CD8-positive, alpha-beta memory T cell (primary cell): ENCODE measurements around the gene ZNF396. TPM values are rescaled to one million over a fixed set of nuclear protein-coding genes. Genes with fewer than 3 reads are reported as not detected.

Source experiments
- CTCF ChIA-PET: fragments of 350-600 bp; sonication (Branson Sonifier 250); formaldehyde crosslinking; loops from one replicate; lab custom pipeline; 2021; ENCODE audit warnings: antibody characterized with exemption; lab: Charles Lee
- POLR2A ChIA-PET: fragments of 350-600 bp; sonication (Branson Sonifier 250); formaldehyde crosslinking; loops from one replicate; lab custom pipeline; 2021; ENCODE audit warnings: antibody characterized with exemption; lab: Charles Lee
- DNase-seq, 5 donors: peaks; one replicate each; pipeline versions ENCODE4 v3.0.0 to v3.0.0-alpha.2; 2020 to 2022; ENCODE audit warnings: mixed read lengths in 1 of 5
- H3K27ac ChIP-seq: one replicate; pipeline ENCODE4 v1.7.0; 2013; ENCODE audit warnings: low read depth, mild to moderate bottlenecking, low read length, moderate library complexity
- H3K27me3 ChIP-seq: 2 replicates; pipeline ENCODE4 v1.7.0; 2013; ENCODE audit warnings: low read length, mild to moderate bottlenecking; ENCODE audit not compliant: insufficient read depth, poor library complexity, severe bottlenecking
- H3K36me3 ChIP-seq: 2 replicates; pipeline ENCODE4 v1.7.0; 2013; ENCODE audit warnings: mild to moderate bottlenecking, low read length, moderate library complexity; ENCODE audit not compliant: insufficient read depth
- H3K4me1 ChIP-seq: 2 replicates; pipeline ENCODE4 v1.7.0; 2013; ENCODE audit warnings: mild to moderate bottlenecking, low read length, moderate library complexity; ENCODE audit not compliant: insufficient read depth
- H3K4me3 ChIP-seq: 2 replicates; pipeline ENCODE4 v1.7.0; 2013; ENCODE audit warnings: mild to moderate bottlenecking, low read length
- H3K9me3 ChIP-seq: 2 replicates; pipeline ENCODE4 v1.7.0; 2013; ENCODE audit warnings: mild to moderate bottlenecking, low read length
- H3K27ac Mint-ChIP-seq, 8 donors: one replicate each; pipeline ENCODE4 v1.8.0; 2020 to 2021; ENCODE audit warnings: mixed read lengths in 8 of 8, mild to moderate bottlenecking in 6 of 8, inconsistent platforms in 3 of 8, moderate library complexity in 3 of 8
- H3K27me3 Mint-ChIP-seq, 2 donors: one replicate each; pipeline ENCODE4 v1.8.0; 2020 to 2021; ENCODE audit warnings: mixed read lengths in 2 of 2, mild to moderate bottlenecking in 1 of 2, moderate library complexity in 1 of 2
- H3K36me3 Mint-ChIP-seq, 3 donors: one replicate each; pipeline ENCODE4 v1.8.0; 2020 to 2021; ENCODE audit warnings: mixed read lengths in 3 of 3, inconsistent platforms in 1 of 3, mild to moderate bottlenecking in 1 of 3
- H3K4me1 Mint-ChIP-seq, 3 donors: one replicate each; pipeline ENCODE4 v1.8.0; 2020 to 2021; ENCODE audit warnings: mixed read lengths in 3 of 3, inconsistent platforms in 1 of 3, mild to moderate bottlenecking in 1 of 3
- H3K4me3 Mint-ChIP-seq, 7 donors: one replicate each; pipeline ENCODE4 v1.8.0; 2020 to 2021; ENCODE audit warnings: mixed read lengths in 7 of 7, mild to moderate bottlenecking in 6 of 7, moderate library complexity in 4 of 7, inconsistent platforms in 2 of 7
- H3K9me3 Mint-ChIP-seq, 5 donors: one replicate each; pipeline ENCODE4 v1.8.0; 2020 to 2022; ENCODE audit warnings: mixed read lengths in 5 of 5, mild to moderate bottlenecking in 3 of 5, moderate library complexity in 2 of 5, inconsistent platforms in 1 of 5
- polyA plus RNA-seq: library from polyadenylated mRNA; unstranded; fragments of 300-500 nt; fragmentation: Illumina TruSeq; gene quantifications from one replicate; pipeline ENCODE4 v1.2.3, GENCODE V29; 2021
- total RNA-seq, 2 experiments: library from RNA; stranded (reverse); gene quantifications; one replicate each; pipeline ENCODE4 v1.2.3, GENCODE V29; 2021

Gene ZNF396
- total and polyA plus RNA-seq, 3 experiments from 2014 or later = 0.87 to 1.7 (median 1.2) TPM

DNA sequence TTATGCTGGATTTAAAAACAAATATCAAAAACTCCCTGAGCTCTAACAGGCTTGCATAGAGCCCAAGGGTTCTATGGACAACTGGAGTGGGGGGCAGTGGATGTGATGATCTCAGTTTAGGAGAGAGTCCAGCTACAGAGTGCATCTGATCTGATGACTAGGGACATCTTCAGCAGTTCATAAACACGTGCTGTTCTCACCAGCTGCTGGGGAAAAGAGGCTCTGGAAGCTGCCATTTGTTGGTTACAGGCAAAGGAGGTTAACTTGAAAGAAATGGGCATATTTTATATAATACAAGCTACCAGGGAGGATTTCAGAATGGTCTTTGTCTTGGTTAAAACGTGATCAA, 36.0 kb upstream of the ZNF396 start:
- H3K4me1 Mint-ChIP-seq = peaks cover 15 to 28% (median 22%) of the 10 kb centered on the region in 3 donors
- peaks cover 5 to 9% (median 7%) of the 10 kb centered on the region in 5 donors for H3K9me3 Mint-ChIP-seq
- H3K27me3 ChIP-seq = no peaks in the 10 kb centered on the region
- no peak overlapping the region for H3K27ac Mint-ChIP-seq
- no peak overlapping the region for H3K4me3 ChIP-seq
- H3K36me3 Mint-ChIP-seq = peaks cover 0 to 6% (median 0%) of the 10 kb centered on the region in 3 donors
- no peak overlapping the region for H3K27ac ChIP-seq
- POLR2A ChIA-PET = no interaction called here
- H3K9me3 ChIP-seq = peaks cover 4% of the 10 kb centered on the region
- CTCF ChIA-PET = no interaction called here
- H3K4me1 ChIP-seq = peaks cover 9% of the 10 kb centered on the region
- DNase-seq = no peak
- no peak overlapping the region for H3K4me3 Mint-ChIP-seq
- H3K36me3 ChIP-seq = no peaks in the 10 kb centered on the region
- peaks cover 0 to 5% of the 10 kb centered on the region in 2 donors for H3K27me3 Mint-ChIP-seq

DNA sequence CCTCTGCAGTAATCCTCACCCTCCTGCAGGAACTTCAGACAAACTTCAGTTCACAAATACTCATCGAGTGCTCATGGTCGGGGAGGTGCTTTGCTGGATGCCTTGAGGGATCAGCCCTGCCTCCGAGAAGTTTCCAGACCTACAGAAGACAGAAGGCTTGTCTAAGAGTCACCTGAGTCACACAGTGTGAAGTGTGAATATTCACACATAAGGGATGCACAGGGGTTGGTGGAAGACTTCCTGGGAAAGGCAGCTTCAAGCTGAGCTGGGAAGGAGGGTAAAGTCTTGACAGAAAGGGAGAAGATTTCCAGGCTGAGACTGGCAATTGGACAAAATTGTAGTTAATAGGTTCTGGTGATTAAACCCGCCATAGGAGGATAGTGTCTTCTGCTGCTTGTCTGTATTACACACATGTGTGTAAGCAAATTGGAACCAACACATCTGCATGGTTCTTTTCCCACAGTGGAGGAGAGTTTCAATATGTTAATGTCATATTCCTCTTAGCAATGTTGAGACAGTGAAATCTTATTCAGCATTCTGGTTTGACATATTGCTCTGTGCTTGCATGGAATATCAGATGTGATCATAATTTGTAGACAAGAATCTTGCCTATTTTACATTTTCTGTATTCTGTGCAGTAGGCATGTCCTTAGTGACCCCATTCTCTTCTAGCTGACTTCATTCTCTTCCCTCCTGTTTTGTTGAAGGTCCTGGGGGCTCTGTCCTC, 34.7 kb upstream of the ZNF396 start:
- Mint-ChIP-seq H3K4me3 (no peak overlapping the region), H3K36me3 (peaks cover 0 to 2% (median 0%) of the 10 kb centered on the region in 3 donors), H3K27me3 (peaks cover 2 to 3% of the 10 kb centered on the region in 2 donors), H3K9me3 (no peaks in the 10 kb centered on the region), H3K27ac (peak overlapping the region in 1 of 8 donors; percentile 69), H3K4me1 (peaks cover 17 to 32% (median 22%) of the 10 kb centered on the region in 3 donors)
- H3K36me3 ChIP-seq = no peaks in the 10 kb centered on the region
- no peaks in the 10 kb centered on the region for H3K9me3 ChIP-seq
- H3K4me1 ChIP-seq = peaks cover 9% of the 10 kb centered on the region
- H3K27ac ChIP-seq = no peak overlapping the region
- no peak for DNase-seq
- H3K4me3 ChIP-seq = no peak overlapping the region
- H3K27me3 ChIP-seq = no peaks in the 10 kb centered on the region
- ChIA-PET POLR2A (interaction anchor here (0.5 kb wide), 1 partner anchor 182 kb away, joined by 4 read pairs; no protein-coding TSS in a partner anchor), CTCF (interaction anchor here (1.5 kb wide), 1 partner anchor 25 kb away, joined by 4 read pairs; no protein-coding TSS in a partner anchor)

DNA sequence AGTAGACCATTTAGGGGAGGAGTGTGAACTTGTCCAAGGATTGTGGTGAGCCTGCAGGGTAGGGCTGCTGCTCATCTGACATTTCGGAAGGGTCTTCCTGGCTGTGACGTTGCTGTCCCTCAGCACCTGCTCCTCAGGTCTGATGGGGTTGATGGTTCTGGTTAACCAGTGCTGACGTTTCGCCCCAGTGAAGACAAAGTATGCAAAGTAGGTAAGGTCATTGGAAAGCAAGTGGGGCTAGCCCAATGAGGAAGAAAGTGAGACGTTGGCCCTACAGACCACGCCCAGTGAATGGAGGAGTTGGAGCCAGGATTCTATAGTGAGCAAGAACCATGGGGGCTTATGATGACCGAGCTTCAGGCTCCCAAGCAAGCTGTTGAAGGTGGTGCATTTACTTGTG, 33.4 kb upstream of the ZNF396 start:
- no peaks in the 10 kb centered on the region for H3K9me3 Mint-ChIP-seq
- H3K27ac Mint-ChIP-seq = no peak overlapping the region
- DNase-seq = no peak
- H3K36me3 Mint-ChIP-seq = peaks cover 0 to 2% (median 0%) of the 10 kb centered on the region in 3 donors
- Histone ChIP-seq H3K4me1 (peaks cover 9% of the 10 kb centered on the region), H3K9me3 (no peaks in the 10 kb centered on the region), H3K27ac (no peak overlapping the region), H3K36me3 (no peaks in the 10 kb centered on the region), H3K27me3 (no peaks in the 10 kb centered on the region), H3K4me3 (no peak overlapping the region)
- peaks cover 2 to 3% of the 10 kb centered on the region in 2 donors for H3K27me3 Mint-ChIP-seq
- H3K4me3 Mint-ChIP-seq = no peak overlapping the region
- POLR2A ChIA-PET = interaction anchor here (0.5 kb wide), 1 partner anchor 333 kb away, joined by 3 read pairs; no protein-coding TSS in a partner anchor
- peaks cover 10 to 23% (median 14%) of the 10 kb centered on the region in 3 donors for H3K4me1 Mint-ChIP-seq
- CTCF ChIA-PET = interaction anchor here (0.8 to 1.5 kb wide), 2 partner anchors 24 to 110 kb away, joined by 3 to 4 read pairs; no protein-coding TSS in a partner anchor

DNA sequence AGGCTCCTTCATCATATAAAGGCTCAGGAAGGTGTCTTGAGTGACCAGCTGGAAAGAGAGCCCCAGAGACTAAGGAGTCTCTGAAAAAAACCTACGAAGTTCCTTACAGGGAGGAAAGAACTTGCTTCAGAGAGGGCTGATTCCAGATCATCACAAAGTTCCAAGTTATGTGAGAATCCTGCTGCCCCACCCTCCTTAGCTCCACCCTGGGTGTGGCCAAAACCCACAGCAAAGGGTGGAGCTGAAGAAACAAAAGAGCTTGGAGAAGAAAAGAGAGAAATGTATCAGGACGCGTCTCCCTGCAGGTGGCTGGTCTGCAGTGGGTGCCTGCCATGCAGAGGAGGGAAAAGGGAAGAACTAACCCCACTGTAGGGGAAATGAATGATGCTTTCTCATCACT, 32.8 kb upstream of the ZNF396 start:
- peaks cover 0 to 2% (median 0%) of the 10 kb centered on the region in 3 donors for H3K36me3 Mint-ChIP-seq
- peaks cover 2 to 6% of the 10 kb centered on the region in 2 donors for H3K27me3 Mint-ChIP-seq
- peaks cover 8 to 16% (median 8%) of the 10 kb centered on the region in 3 donors for H3K4me1 Mint-ChIP-seq
- Histone ChIP-seq H3K9me3 (no peaks in the 10 kb centered on the region), H3K4me1 (peaks cover 9% of the 10 kb centered on the region), H3K27me3 (no peaks in the 10 kb centered on the region), H3K27ac (no peak overlapping the region), H3K4me3 (no peak overlapping the region), H3K36me3 (no peaks in the 10 kb centered on the region)
- no peaks in the 10 kb centered on the region for H3K9me3 Mint-ChIP-seq
- H3K27ac Mint-ChIP-seq = peak overlapping the region in 1 of 8 donors; percentile 20
- no peak for DNase-seq
- no peak overlapping the region for H3K4me3 Mint-ChIP-seq
- POLR2A ChIA-PET = interaction anchor here (0.5 kb wide), 1 partner anchor 334 kb away, joined by 3 read pairs; no protein-coding TSS in a partner anchor
- CTCF ChIA-PET = interaction anchor here (0.8 kb wide), 1 partner anchor 111 kb away, joined by 3 read pairs; no protein-coding TSS in a partner anchor

DNA sequence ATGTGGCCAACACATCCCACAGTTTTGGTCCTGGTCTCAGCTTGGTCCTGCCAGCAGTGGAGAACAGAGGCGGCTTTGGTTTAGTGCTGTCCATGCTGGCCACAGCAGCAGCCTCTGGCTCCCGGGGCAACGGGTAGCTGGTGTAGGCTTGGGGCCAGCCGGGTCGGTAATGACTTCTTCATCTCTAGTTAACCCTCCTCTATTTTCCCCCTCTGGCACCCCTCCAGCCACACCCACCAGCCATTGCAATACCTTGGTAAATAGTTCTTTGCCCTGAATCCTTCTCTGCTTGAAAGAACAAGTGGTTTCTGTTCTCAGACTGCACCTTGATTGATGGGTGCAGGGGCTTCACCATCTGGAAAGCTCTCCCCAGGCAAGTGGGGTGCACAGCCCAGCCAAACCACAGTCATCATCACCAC, 31.7 kb upstream of the ZNF396 start:
- Histone ChIP-seq H3K36me3 (no peaks in the 10 kb centered on the region), H3K9me3 (no peaks in the 10 kb centered on the region), H3K27me3 (no peaks in the 10 kb centered on the region), H3K27ac (no peak overlapping the region), H3K4me1 (peaks cover 9% of the 10 kb centered on the region), H3K4me3 (no peak overlapping the region)
- H3K27me3 Mint-ChIP-seq = peaks cover 2 to 6% of the 10 kb centered on the region in 2 donors
- POLR2A ChIA-PET = no interaction called here
- H3K9me3 Mint-ChIP-seq = no peaks in the 10 kb centered on the region
- no peak overlapping the region for H3K4me3 Mint-ChIP-seq
- H3K27ac Mint-ChIP-seq = peak overlapping the region in 1 of 8 donors; percentile 47
- no peak for DNase-seq
- peaks cover 7 to 11% (median 8%) of the 10 kb centered on the region in 3 donors for H3K4me1 Mint-ChIP-seq
- peaks cover 0 to 2% (median 0%) of the 10 kb centered on the region in 3 donors for H3K36me3 Mint-ChIP-seq
- CTCF ChIA-PET = interaction anchor here (0.7 to 2.2 kb wide), 2 partner anchors 89 to 208 kb away, joined by 3 to 6 read pairs; partner anchors contain the start of gene INO80C

GRCh38 chr18:35407871-35408481, 30.8 kb upstream of the ZNF396 start:
- Mint-ChIP-seq H3K36me3 (no peaks in the 10 kb centered on the region), H3K9me3 (no peaks in the 10 kb centered on the region), H3K4me3 (no peak overlapping the region), H3K27ac (no peak overlapping the region), H3K27me3 (peaks cover 5 to 11% of the 10 kb centered on the region in 2 donors), H3K4me1 (peaks cover 7 to 11% (median 8%) of the 10 kb centered on the region in 3 donors)
- DNase-seq = peak in 4 of 5 donors; percentile 13 to 53 (median 46)
- Histone ChIP-seq H3K27ac (no peak overlapping the region), H3K36me3 (no peaks in the 10 kb centered on the region), H3K9me3 (no peaks in the 10 kb centered on the region), H3K4me3 (no peak overlapping the region), H3K27me3 (no peaks in the 10 kb centered on the region), H3K4me1 (peaks cover 9% of the 10 kb centered on the region)
- ChIA-PET POLR2A (no interaction called here), CTCF (interaction anchor here (0.7 to 2.2 kb wide), 3 partner anchors 26 to 209 kb away, joined by 3 to 6 read pairs (median 4); partner anchors contain the start of gene INO80C)

DNA sequence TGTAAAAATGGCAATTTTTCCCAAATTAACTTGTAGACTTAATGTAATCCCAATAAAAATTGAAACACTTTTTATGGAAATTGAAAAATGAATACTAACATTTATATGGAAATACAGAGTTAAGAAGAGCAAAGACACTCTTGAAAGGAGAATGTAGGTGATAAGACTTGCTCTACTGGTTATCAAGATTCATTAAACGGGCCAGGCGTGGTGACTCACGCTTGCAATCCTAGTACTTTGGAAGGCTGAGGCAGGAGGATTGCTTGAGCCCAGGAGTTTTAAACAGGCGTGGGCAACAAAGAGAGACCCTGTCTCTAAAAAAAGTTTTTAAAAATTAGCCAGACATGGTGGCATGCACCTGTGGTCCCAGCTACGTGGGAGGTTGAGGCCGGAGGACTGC, 29.5 kb upstream of the ZNF396 start:
- Mint-ChIP-seq H3K27me3 (peaks cover 11 to 12% of the 10 kb centered on the region in 2 donors), H3K36me3 (no peaks in the 10 kb centered on the region), H3K4me1 (peaks cover 0 to 4% (median 1%) of the 10 kb centered on the region in 3 donors), H3K4me3 (no peak overlapping the region), H3K9me3 (no peaks in the 10 kb centered on the region), H3K27ac (peak overlapping the region in 1 of 8 donors; percentile 13)
- no peaks in the 10 kb centered on the region for H3K27me3 ChIP-seq
- no peak overlapping the region for H3K4me3 ChIP-seq
- CTCF ChIA-PET = interaction anchor here (0.9 kb wide), 1 partner anchor 175 kb away, joined by 3 read pairs; no protein-coding TSS in a partner anchor
- H3K36me3 ChIP-seq = no peaks in the 10 kb centered on the region
- H3K27ac ChIP-seq = no peak overlapping the region
- H3K9me3 ChIP-seq = no peaks in the 10 kb centered on the region
- POLR2A ChIA-PET = no interaction called here
- DNase-seq = no peak
- no peaks in the 10 kb centered on the region for H3K4me1 ChIP-seq
